ENCODE measurements around the gene CCL16. TPM values are rescaled to one million over a fixed set of nuclear protein-coding genes. Genes with fewer than 3 reads are reported as not detected.
"Not testable (repeated sequence)": the region's sequence is repeated elsewhere in the genome, so short reads cannot be mapped to it uniquely, and the experiment has no call there.

Gene CCL16
- under 1 TPM; 0.20 to 0.28 TPM for total RNA-seq
- under 1 TPM in 1 of 2 donors, not detected in 1; 0.30 TPM for polyA plus RNA-seq (ENCODE audit: insufficient read length in 2 of 2)
- long read RNA-seq, donor 1 = 0 reads
- long read RNA-seq, donor 2 = 0 reads
- long read RNA-seq, donor 3 = 0 reads
- long read RNA-seq, donor 4 = 0 reads

- no peaks in the 10 kb centered on the region for H3K27me3 ChIP-seq (ENCODE audit: control insufficient read depth, insufficient read depth, low read length)
- no peaks in the 10 kb centered on the region for H3K4me1 ChIP-seq (ENCODE audit: control insufficient read depth, insufficient read depth, low read length)
- no peak for DNase-seq (ENCODE audit: low read depth in 4 of 6, low spot score in 6 of 6)
- H3K27ac ChIP-seq (ENCODE audit: low read depth, low read length) = no peak within 1 kb of the TSS
- H3K9me3 ChIP-seq (ENCODE audit: control insufficient read depth, insufficient read depth, low read length) = no peaks in the 10 kb centered on the region
- H3K4me3 ChIP-seq (ENCODE audit: low read depth, low read length) = no peak within 1 kb of the TSS
- H3K36me3 ChIP-seq (ENCODE audit: control insufficient read depth, insufficient read depth, low read length) = no peaks in the 10 kb centered on the region
- WGBS (ENCODE audit: insufficient coverage) = 87% methylated on average over 8 of the region's 12 CpGs
These were observed at the start of gene CCL16 for GRCh38 chr17:35981246-35981645. Gene CCL16, minus strand, starts transcription at chr17:35981497. Its CDS starts 77 bp downstream, at chr17:35981420.

- Histone ChIP-seq H3K27me3 (ENCODE audit: control insufficient read depth, insufficient read depth, low read length) (peaks cover 3% of the 10 kb centered on the region), H3K4me3 (ENCODE audit: low read depth, low read length) (no peak overlapping the region), H3K27ac (ENCODE audit: low read depth, low read length) (no peak overlapping the region), H3K4me1 (ENCODE audit: control insufficient read depth, insufficient read depth, low read length) (no peaks in the 10 kb centered on the region), H3K9me3 (ENCODE audit: control insufficient read depth, insufficient read depth, low read length) (no peaks in the 10 kb centered on the region), H3K36me3 (ENCODE audit: control insufficient read depth, insufficient read depth, low read length) (no peaks in the 10 kb centered on the region)
- no CpG with 5 or more reads among the region's 1 CpG for WGBS (ENCODE audit: insufficient coverage)
- DNase-seq (ENCODE audit: low read depth in 4 of 6, low spot score in 6 of 6) = no peak
These were observed 49.7 kb upstream of the CCL16 start for GRCh38 chr17:36030956-36031355.

- H3K9me3 ChIP-seq (ENCODE audit: control insufficient read depth, insufficient read depth, low read length) = no peaks in the 10 kb centered on the region
- H3K36me3 ChIP-seq (ENCODE audit: control insufficient read depth, insufficient read depth, low read length) = no peaks in the 10 kb centered on the region
- H3K4me3 ChIP-seq (ENCODE audit: low read depth, low read length) = no peak overlapping the region
- DNase-seq (ENCODE audit: low read depth in 4 of 6, low spot score in 6 of 6) = peak in 1 of 6 donors; percentile 9
- H3K27ac ChIP-seq (ENCODE audit: low read depth, low read length) = no peak overlapping the region
- H3K27me3 ChIP-seq (ENCODE audit: control insufficient read depth, insufficient read depth, low read length) = no peaks in the 10 kb centered on the region
- WGBS (ENCODE audit: insufficient coverage) = 69% methylated on average over 3 of the region's 4 CpGs
- H3K4me1 ChIP-seq (ENCODE audit: control insufficient read depth, insufficient read depth, low read length) = no peaks in the 10 kb centered on the region
These were observed 46.5 kb upstream of the CCL16 start for GRCh38 chr17:36027761-36028160.

- 100% methylated on average over 1 of the region's 6 CpGs for WGBS (ENCODE audit: insufficient coverage)
- Histone ChIP-seq H3K27ac (ENCODE audit: low read depth, low read length) (no peak overlapping the region), H3K9me3 (ENCODE audit: control insufficient read depth, insufficient read depth, low read length) (no peaks in the 10 kb centered on the region), H3K4me1 (ENCODE audit: control insufficient read depth, insufficient read depth, low read length) (no peaks in the 10 kb centered on the region), H3K4me3 (ENCODE audit: low read depth, low read length) (no peak overlapping the region), H3K36me3 (ENCODE audit: control insufficient read depth, insufficient read depth, low read length) (no peaks in the 10 kb centered on the region), H3K27me3 (ENCODE audit: control insufficient read depth, insufficient read depth, low read length) (no peaks in the 10 kb centered on the region)
- DNase-seq (ENCODE audit: low read depth in 4 of 6, low spot score in 6 of 6) = no peak
These were observed 43.0 kb upstream of the CCL16 start for GRCh38 chr17:36024106-36024869.

- no peaks in the 10 kb centered on the region for H3K36me3 ChIP-seq (ENCODE audit: control insufficient read depth, insufficient read depth, low read length)
- WGBS (ENCODE audit: insufficient coverage) = 92% methylated on average over 2 of the region's 2 CpGs
- no peak for DNase-seq (ENCODE audit: low read depth in 4 of 6, low spot score in 6 of 6)
- H3K4me1 ChIP-seq (ENCODE audit: control insufficient read depth, insufficient read depth, low read length) = no peaks in the 10 kb centered on the region
- no peak overlapping the region for H3K4me3 ChIP-seq (ENCODE audit: low read depth, low read length)
- H3K9me3 ChIP-seq (ENCODE audit: control insufficient read depth, insufficient read depth, low read length) = no peaks in the 10 kb centered on the region
- no peak overlapping the region for H3K27ac ChIP-seq (ENCODE audit: low read depth, low read length)
- no peaks in the 10 kb centered on the region for H3K27me3 ChIP-seq (ENCODE audit: control insufficient read depth, insufficient read depth, low read length)
These were observed 38.1 kb upstream of the CCL16 start for GRCh38 chr17:36019423-36019822.

- no peak within 1 kb of the TSS for H3K4me3 ChIP-seq (ENCODE audit: low read depth, low read length)
- H3K27ac ChIP-seq (ENCODE audit: low read depth, low read length) = no peak within 1 kb of the TSS
- WGBS (ENCODE audit: insufficient coverage) = 65% methylated on average over 5 of the region's 6 CpGs
- H3K36me3 ChIP-seq (ENCODE audit: control insufficient read depth, insufficient read depth, low read length) = no peaks in the 10 kb centered on the region
- H3K9me3 ChIP-seq (ENCODE audit: control insufficient read depth, insufficient read depth, low read length) = no peaks in the 10 kb centered on the region
- no peaks in the 10 kb centered on the region for H3K27me3 ChIP-seq (ENCODE audit: control insufficient read depth, insufficient read depth, low read length)
- H3K4me1 ChIP-seq (ENCODE audit: control insufficient read depth, insufficient read depth, low read length) = no peaks in the 10 kb centered on the region
- no peak for DNase-seq (ENCODE audit: low read depth in 4 of 6, low spot score in 6 of 6)
These were observed 36.5 kb upstream of the CCL16 start, which contains the start of gene CCL23 for GRCh38 chr17:36017799-36018198. Gene CCL23, minus strand, starts transcription at chr17:36017972. Its CDS starts 75 bp downstream, at chr17:36017897.

- no peak overlapping the region for H3K4me3 ChIP-seq (ENCODE audit: low read depth, low read length)
- H3K27me3 ChIP-seq (ENCODE audit: control insufficient read depth, insufficient read depth, low read length) = no peaks in the 10 kb centered on the region
- no peak overlapping the region for H3K27ac ChIP-seq (ENCODE audit: low read depth, low read length)
- DNase-seq (ENCODE audit: low read depth in 4 of 6, low spot score in 6 of 6) = no peak
- WGBS (ENCODE audit: insufficient coverage) = no CpG with 5 or more reads among the region's 2 CpGs
- H3K36me3 ChIP-seq (ENCODE audit: control insufficient read depth, insufficient read depth, low read length) = no peaks in the 10 kb centered on the region
- peaks cover 1% of the 10 kb centered on the region for H3K9me3 ChIP-seq (ENCODE audit: control insufficient read depth, insufficient read depth, low read length)
- H3K4me1 ChIP-seq (ENCODE audit: control insufficient read depth, insufficient read depth, low read length) = no peaks in the 10 kb centered on the region
These were observed 35.3 kb upstream of the CCL16 start for GRCh38 chr17:36016555-36016954.

GRCh38 chr17:36015895-36016294 lies 34.6 kb upstream of the CCL16 start:
- H3K4me3 ChIP-seq (ENCODE audit: low read depth, low read length); H3K9me3 ChIP-seq (ENCODE audit: control insufficient read depth, insufficient read depth, low read length); H3K36me3 ChIP-seq (ENCODE audit: control insufficient read depth, insufficient read depth, low read length); H3K4me1 ChIP-seq (ENCODE audit: control insufficient read depth, insufficient read depth, low read length); H3K27me3 ChIP-seq (ENCODE audit: control insufficient read depth, insufficient read depth, low read length); H3K27ac ChIP-seq (ENCODE audit: low read depth, low read length); DNase-seq (ENCODE audit: low read depth in 4 of 6, low spot score in 6 of 6): not testable (repeated sequence)
- 100% methylated on average over 2 of the region's 4 CpGs for WGBS (ENCODE audit: insufficient coverage)

- no peaks in the 10 kb centered on the region for H3K36me3 ChIP-seq (ENCODE audit: control insufficient read depth, insufficient read depth, low read length)
- H3K9me3 ChIP-seq (ENCODE audit: control insufficient read depth, insufficient read depth, low read length) = peaks cover 2% of the 10 kb centered on the region
- no CpG with 5 or more reads among the region's 5 CpGs for whole genome bisulfite sequencing (ENCODE audit: insufficient coverage)
- no peak overlapping the region for H3K4me3 ChIP-seq (ENCODE audit: low read depth, low read length)
- no peak for DNase-seq (ENCODE audit: low read depth in 4 of 6, low spot score in 6 of 6)
- no peaks in the 10 kb centered on the region for H3K4me1 ChIP-seq (ENCODE audit: control insufficient read depth, insufficient read depth, low read length)
- H3K27me3 ChIP-seq (ENCODE audit: control insufficient read depth, insufficient read depth, low read length) = no peaks in the 10 kb centered on the region
- H3K27ac ChIP-seq (ENCODE audit: low read depth, low read length) = no peak overlapping the region
These were observed 33.6 kb upstream of the CCL16 start for GRCh38 chr17:36014946-36015345.

- Histone ChIP-seq H3K36me3 (ENCODE audit: control insufficient read depth, insufficient read depth, low read length) (no peaks in the 10 kb centered on the region), H3K4me3 (ENCODE audit: low read depth, low read length) (no peak overlapping the region), H3K27ac (ENCODE audit: low read depth, low read length) (no peak overlapping the region), H3K27me3 (ENCODE audit: control insufficient read depth, insufficient read depth, low read length) (no peaks in the 10 kb centered on the region), H3K4me1 (ENCODE audit: control insufficient read depth, insufficient read depth, low read length) (no peaks in the 10 kb centered on the region), H3K9me3 (ENCODE audit: control insufficient read depth, insufficient read depth, low read length) (peaks cover 2% of the 10 kb centered on the region)
- WGBS (ENCODE audit: insufficient coverage) = no CpG with 5 or more reads among the region's 2 CpGs
- no peak for DNase-seq (ENCODE audit: low read depth in 4 of 6, low spot score in 6 of 6)
These were observed 29.9 kb upstream of the CCL16 start for GRCh38 chr17:36011201-36011600.
